Hepatocyte (in vitro differentiated cells): Measurements from ENCODE around the gene SRC. TPM values are rescaled to one million over a fixed set of nuclear protein-coding genes. Genes with fewer than 3 reads are reported as not detected.

Experiments used
- DNase-seq: peaks from one replicate; pipeline ENCODE4 v3.0.0-alpha.2; 2016; ENCODE audit warnings: low spot score
- H2AFZ ChIP-seq: fragments of 200-600 bp; sonication (generic); 2 replicates; pipeline ENCODE4 v1.6.0; 2016; ENCODE audit warnings: antibody characterized with exemption, mild to moderate bottlenecking
- H3K27ac ChIP-seq: fragments of 200-600 bp; sonication (generic); 2 replicates; pipeline ENCODE4 v1.5.1; 2016; ENCODE audit warnings: mild to moderate bottlenecking
- H3K27me3 ChIP-seq: fragments of 200-600 bp; sonication (generic); 2 replicates; pipeline ENCODE4 v1.6.1; 2016
- H3K36me3 ChIP-seq: fragments of 200-600 bp; sonication (generic); replicated peaks from 2 replicates; pipeline ENCODE4 v1.5.1; 2016; ENCODE audit warnings: low read depth; ENCODE audit not compliant: insufficient read depth
- H3K4me1 ChIP-seq: fragments of 200-600 bp; sonication (generic); 2 replicates; pipeline ENCODE4 v1.5.1; 2016; ENCODE audit warnings: mild to moderate bottlenecking, moderate library complexity; ENCODE audit not compliant: insufficient read depth
- H3K4me2 ChIP-seq: fragments of 200-600 bp; sonication (generic); 2 replicates; pipeline ENCODE4 v1.6.0; 2016
- H3K4me3 ChIP-seq: fragments of 200-600 bp; sonication (generic); 2 replicates; pipeline ENCODE4 v1.5.1; 2016; ENCODE audit warnings: mild to moderate bottlenecking
- H3K79me2 ChIP-seq: fragments of 200-600 bp; sonication (generic); 2 replicates; pipeline ENCODE4 v1.6.0; 2017; ENCODE audit warnings: mild to moderate bottlenecking
- H3K9me2 ChIP-seq: fragments of 200-600 bp; sonication (generic); replicated peaks from 2 replicates; pipeline ENCODE4 v1.6.0; 2017; ENCODE audit warnings: mild to moderate bottlenecking; ENCODE audit not compliant: insufficient read depth
- H3K9me3 ChIP-seq: fragments of 200-600 bp; sonication (generic); 2 replicates; pipeline ENCODE4 v1.5.1; 2016; ENCODE audit warnings: low read depth, mild to moderate bottlenecking
- H4K20me1 ChIP-seq: fragments of 200-600 bp; sonication (generic); 2 replicates; pipeline ENCODE4 v1.6.0; 2016; ENCODE audit warnings: mild to moderate bottlenecking; ENCODE audit not compliant: insufficient read depth, poor library complexity, severe bottlenecking
- CTCF ChIP-seq: fragments of 200-600 bp; sonication (generic); IDR thresholded peaks from 2 replicates; pipeline ENCODE4 v1.5.1; 2016; ENCODE audit warnings: antibody characterized with exemption, mild to moderate bottlenecking; ENCODE audit not compliant: poor library complexity
- EZH2 ChIP-seq: fragments of 200-600 bp; sonication (generic); IDR thresholded peaks from 2 replicates; pipeline ENCODE4 v1.6.1; 2016; ENCODE audit warnings: antibody characterized with exemption, mild to moderate bottlenecking, borderline replicate concordance
- EZH2phosphoT487 ChIP-seq: fragments of 200-600 bp; sonication (generic); IDR thresholded peaks from one replicate; pipeline ENCODE4 v1.6.1; 2018; ENCODE audit warnings: antibody characterized with exemption, mild to moderate bottlenecking, low read depth, moderate library complexity; ENCODE audit not compliant: unreplicated experiment, severe bottlenecking
- WGBS: methylation state at CpG from one replicate; pipeline ENCODE4 v1.1.6; 2016; ENCODE audit warnings: low lambda C conversion rate; ENCODE audit errors: missing lambda C conversion rate; 5-methylcytosine and 5-hydroxymethylcytosine counted together
- polyA plus RNA-seq: library from polyadenylated mRNA; unstranded; fragments of >200 nt; fragmentation: Nextera tagmentation; extraction: Ambion mirVana; gene quantifications from 2 replicates; pipeline ENCODE4 v1.2.1, GENCODE V29; 2016
- total RNA-seq: library from RNA; depleted of rRNA; stranded (reverse); fragments of >200 nt; gene quantifications from 2 replicates; pipeline ENCODE4 v1.2.3, GENCODE V29; 2014

The SRC gene
- total and polyA plus RNA-seq, 2 experiments from 2014 or later, result 55.1 to 69.8 TPM

GRCh38 chr20:37398750-37399621 lies 53.0 kb downstream of the SRC start:
- TF ChIP-seq CTCF (peak; percentile 23), EZH2phosphoT487 (no peak), EZH2 (no peak)
- Histone ChIP-seq H3K36me3 (no peaks in the 10 kb centered on the region), H3K4me1 (peaks cover 23% of the 10 kb centered on the region), H3K4me2 (no peak overlapping the region), H3K4me3 (no peak overlapping the region), H3K27ac (peak overlapping the region; percentile 59), H3K27me3 (no peaks in the 10 kb centered on the region), H3K9me2 (no peaks in the 10 kb centered on the region), H3K9me3 (no peaks in the 10 kb centered on the region), H4K20me1 (no peaks in the 10 kb centered on the region), H2AFZ (no peak overlapping the region), H3K79me2 (no peaks in the 10 kb centered on the region)
- WGBS, result 84% methylated on average over 15 of the region's 15 CpGs
- peak; percentile 72 for DNase-seq

- Histone ChIP-seq H3K4me3 (no peak overlapping the region), H2AFZ (no peak overlapping the region), H3K79me2 (no peaks in the 10 kb centered on the region), H3K4me1 (peaks cover 8% of the 10 kb centered on the region), H3K9me2 (no peaks in the 10 kb centered on the region), H3K27ac (no peak overlapping the region), H3K4me2 (no peak overlapping the region), H4K20me1 (no peaks in the 10 kb centered on the region), H3K9me3 (no peaks in the 10 kb centered on the region), H3K27me3 (no peaks in the 10 kb centered on the region), H3K36me3 (no peaks in the 10 kb centered on the region)
- WGBS, result 96% methylated on average over 7 of the region's 9 CpGs
- DNase-seq, result no peak
- no peak for TF ChIP-seq EZH2
- TF ChIP-seq EZH2phosphoT487, result no peak
- no peak for TF ChIP-seq CTCF
Observed at GRCh38 chr20:37401282-37401929, 55.5 kb downstream of the SRC start.

- Histone ChIP-seq H4K20me1 (no peaks in the 10 kb centered on the region), H3K27ac (no peak overlapping the region), H3K27me3 (no peaks in the 10 kb centered on the region), H3K4me1 (peaks cover 6% of the 10 kb centered on the region), H3K4me3 (no peak overlapping the region), H3K36me3 (no peaks in the 10 kb centered on the region), H3K79me2 (no peaks in the 10 kb centered on the region), H3K9me2 (no peaks in the 10 kb centered on the region), H3K4me2 (no peak overlapping the region), H3K9me3 (no peaks in the 10 kb centered on the region), H2AFZ (no peak overlapping the region)
- no peak for TF ChIP-seq CTCF
- TF ChIP-seq EZH2, result no peak
- no peak for TF ChIP-seq EZH2phosphoT487
- WGBS, result 97% methylated on average over 29 of the region's 30 CpGs
- no peak for DNase-seq
Observed at GRCh38 chr20:37401930-37402675, 56.2 kb downstream of the SRC start.
